Smooth muscle cell of the brain vasculature (primary cell): ENCODE results near the gene CPEB4.

Source experiments
- DNase-seq: peaks from one replicate; pipeline ENCODE4 v3.0.0-alpha.2; 2012; ENCODE audit warnings: low read depth, low spot score

Gene CPEB4

GRCh38 chr5:173858670-173859407 is 29.3 kb upstream of the CPEB4 start:
- DNase-seq = no peak

GRCh38 chr5:173859408-173860159 is 28.6 kb upstream of the CPEB4 start:
- no peak for DNase-seq

- no peak for DNase-seq
Measured at GRCh38 chr5:173862047-173862477, 26.1 kb upstream of the CPEB4 start.

- no peak for DNase-seq
Measured at GRCh38 chr5:173863359-173863758, 24.8 kb upstream of the CPEB4 start.

- DNase-seq = no peak
Measured at GRCh38 chr5:173864126-173865050, 23.8 kb upstream of the CPEB4 start.

GRCh38 chr5:173866243-173866857 is 21.8 kb upstream of the CPEB4 start:
- DNase-seq = no peak

- no peak for DNase-seq
Measured at GRCh38 chr5:173866858-173867679, 21.1 kb upstream of the CPEB4 start.

- DNase-seq = no peak
Measured at GRCh38 chr5:173868096-173868880, 19.9 kb upstream of the CPEB4 start.

- DNase-seq = no peak
Measured at GRCh38 chr5:173869316-173869715, 18.8 kb upstream of the CPEB4 start.

GRCh38 chr5:173872957-173873305 is 15.2 kb upstream of the CPEB4 start:
- no peak for DNase-seq

- DNase-seq = no peak
Measured at GRCh38 chr5:173873306-173873922, 14.7 kb upstream of the CPEB4 start.

GRCh38 chr5:173875189-173875588 is 13.0 kb upstream of the CPEB4 start:
- no peak for DNase-seq

GRCh38 chr5:173878224-173878967 is 9.8 kb upstream of the CPEB4 start:
- DNase-seq = no peak

GRCh38 chr5:173880306-173880985 is 7.7 kb upstream of the CPEB4 start:
- no peak for DNase-seq

- DNase-seq = no peak
Measured at GRCh38 chr5:173881811-173882575, 6.2 kb upstream of the CPEB4 start.

GRCh38 chr5:173882632-173883031 is 5.5 kb upstream of the CPEB4 start:
- DNase-seq = no peak

- DNase-seq = no peak
Measured at GRCh38 chr5:173883347-173883924, 4.7 kb upstream of the CPEB4 start.
